ENCODE data around the gene HTT. TPM values are rescaled to one million over a fixed set of nuclear protein-coding genes. Genes with fewer than 3 reads are reported as not detected.
A peak's percentile ranks its signal among the peaks of the same experiment; 100 is the strongest.

The HTT gene
- total and polyA plus RNA-seq, 3 experiments from 2014 or later, result 5.1 to 58.6 (median 54.7) TPM

DNA sequence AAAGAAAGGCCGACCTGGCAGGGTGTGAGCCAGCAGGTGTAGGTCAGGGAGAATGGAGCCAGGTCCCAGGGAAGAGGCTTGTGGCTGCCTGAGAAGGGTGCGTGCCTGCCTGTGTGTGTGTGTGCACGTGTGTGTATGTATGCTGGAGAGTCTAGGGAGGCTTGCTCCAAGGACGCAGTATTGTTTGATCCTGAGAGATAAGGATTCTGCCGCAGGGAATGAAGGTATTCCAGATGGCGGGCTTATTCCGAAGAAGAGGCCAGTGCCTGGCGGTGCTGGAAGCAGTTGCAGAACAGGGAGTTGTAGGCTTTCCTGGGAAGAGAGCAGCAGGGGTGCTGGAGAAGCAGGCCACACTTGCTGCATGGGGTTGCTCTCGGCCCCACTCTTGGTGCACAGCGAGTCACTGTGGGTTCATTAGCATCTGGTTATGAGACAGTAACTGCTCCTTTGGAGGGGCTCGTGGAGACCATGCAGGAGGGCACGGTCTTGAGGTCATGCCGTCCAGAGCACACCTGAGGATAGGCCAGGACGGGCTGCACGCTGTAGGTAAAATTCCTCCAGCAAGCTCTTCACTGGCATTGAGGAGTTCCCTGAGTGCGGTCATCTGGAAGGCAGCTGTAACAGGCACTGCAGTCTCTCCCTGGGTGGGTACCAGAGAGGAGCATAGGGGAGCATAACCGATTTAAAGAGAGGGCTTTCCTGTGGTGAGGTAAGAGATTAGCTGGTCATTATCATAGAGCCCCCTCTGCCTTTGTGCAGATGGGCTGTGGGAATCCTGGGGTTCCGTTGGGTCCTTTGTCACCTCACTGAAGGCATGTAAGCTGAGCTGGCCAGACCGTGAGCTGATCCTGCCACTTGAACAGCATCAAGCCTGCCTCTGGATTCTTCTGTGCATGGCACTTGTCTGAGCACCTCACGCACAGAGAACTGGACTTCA is 144.6 kb downstream of the HTT start:
- peak in 1 of 5 donors; percentile 32 for DNase-seq
- ChIA-PET POLR2A (no interaction called here), CTCF (interaction anchor here (1.0 to 1.6 kb wide), 2 partner anchors 8 to 26 kb away, joined by 3 to 5 read pairs; no protein-coding TSS in a partner anchor)
- Histone ChIP-seq H3K9me3 (ENCODE audit: low read length) (no peaks in the 10 kb centered on the region), H3K4me1 (ENCODE audit: insufficient read depth, low read length) (no peaks in the 10 kb centered on the region), H3K36me3 (ENCODE audit: insufficient read depth, low read length) (peaks cover 65% of the 10 kb centered on the region), H3K27me3 (ENCODE audit: insufficient read depth, low read length, poor library complexity, severe bottlenecking) (no peaks in the 10 kb centered on the region), H3K4me3 (ENCODE audit: low read length) (no peak overlapping the region), H3K27ac (ENCODE audit: low read depth, low read length) (no peak overlapping the region)
- H3K27me3 Mint-ChIP-seq, result peaks cover 0 to 4% of the 10 kb centered on the region in 2 donors
- no peaks in the 10 kb centered on the region for H3K9me3 Mint-ChIP-seq
- H3K4me3 Mint-ChIP-seq, result no peak overlapping the region
- H3K36me3 Mint-ChIP-seq, result peaks cover 5 to 95% (median 37%) of the 10 kb centered on the region in 3 donors
- peaks cover 9 to 14% (median 9%) of the 10 kb centered on the region in 3 donors for H3K4me1 Mint-ChIP-seq
- H3K27ac Mint-ChIP-seq, result peak overlapping the region in 3 of 8 donors; percentile 33 to 92 (median 77)

DNA sequence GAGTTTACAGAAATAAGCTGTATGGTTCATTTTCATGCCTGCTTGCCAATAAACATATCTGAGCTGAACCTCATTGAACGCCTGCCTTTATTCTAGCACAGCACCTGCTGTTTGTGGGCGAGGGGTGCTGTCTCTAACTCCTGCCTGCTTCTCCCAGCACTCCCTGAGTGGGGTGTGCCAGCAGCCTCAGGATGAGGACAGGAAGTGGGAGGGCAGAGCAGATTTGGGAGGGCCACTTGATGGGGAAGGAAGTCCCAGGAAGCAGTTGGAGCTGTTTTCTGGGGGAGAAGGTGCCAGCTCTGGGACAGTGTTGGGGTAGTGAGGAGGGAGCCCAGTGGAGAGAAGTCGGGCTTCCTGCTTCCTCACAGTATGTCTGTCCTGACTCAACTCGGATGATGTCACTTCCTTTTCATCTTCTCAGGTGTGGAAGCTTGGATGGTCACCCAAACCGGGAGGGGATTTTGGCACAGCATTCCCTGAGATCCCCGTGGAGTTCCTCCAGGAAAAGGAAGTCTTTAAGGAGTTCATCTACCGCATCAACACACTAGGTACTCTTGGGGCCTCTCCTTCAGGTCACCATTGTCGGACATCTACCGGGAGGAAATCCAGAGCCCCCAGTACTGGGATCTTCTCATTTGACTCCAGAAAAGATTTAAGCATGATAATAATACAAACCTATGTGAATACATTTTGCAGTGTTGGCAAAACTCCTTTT is 145.4 kb downstream of the HTT start:
- Mint-ChIP-seq H3K4me3 (peak overlapping the region in 2 of 7 donors; percentile 16 to 51), H3K27ac (peak overlapping the region in 2 of 8 donors; percentile 33 to 91), H3K36me3 (peaks cover 5 to 95% (median 36%) of the 10 kb centered on the region in 3 donors), H3K4me1 (peaks cover 9 to 14% (median 9%) of the 10 kb centered on the region in 3 donors), H3K27me3 (peaks cover 0 to 4% of the 10 kb centered on the region in 2 donors), H3K9me3 (no peaks in the 10 kb centered on the region)
- no peaks in the 10 kb centered on the region for H3K27me3 ChIP-seq (ENCODE audit: insufficient read depth, low read length, poor library complexity, severe bottlenecking)
- ChIA-PET CTCF (interaction anchor here (1.0 kb wide), 1 partner anchor 9 kb away, joined by 3 read pairs; no protein-coding TSS in a partner anchor), POLR2A (no interaction called here)
- peak in 1 of 5 donors; percentile 16 for DNase-seq
- no peaks in the 10 kb centered on the region for H3K9me3 ChIP-seq (ENCODE audit: low read length)
- no peak overlapping the region for H3K4me3 ChIP-seq (ENCODE audit: low read length)
- H3K27ac ChIP-seq (ENCODE audit: low read depth, low read length), result no peak overlapping the region
- H3K36me3 ChIP-seq (ENCODE audit: insufficient read depth, low read length), result peaks cover 68% of the 10 kb centered on the region
- no peaks in the 10 kb centered on the region for H3K4me1 ChIP-seq (ENCODE audit: insufficient read depth, low read length)

DNA sequence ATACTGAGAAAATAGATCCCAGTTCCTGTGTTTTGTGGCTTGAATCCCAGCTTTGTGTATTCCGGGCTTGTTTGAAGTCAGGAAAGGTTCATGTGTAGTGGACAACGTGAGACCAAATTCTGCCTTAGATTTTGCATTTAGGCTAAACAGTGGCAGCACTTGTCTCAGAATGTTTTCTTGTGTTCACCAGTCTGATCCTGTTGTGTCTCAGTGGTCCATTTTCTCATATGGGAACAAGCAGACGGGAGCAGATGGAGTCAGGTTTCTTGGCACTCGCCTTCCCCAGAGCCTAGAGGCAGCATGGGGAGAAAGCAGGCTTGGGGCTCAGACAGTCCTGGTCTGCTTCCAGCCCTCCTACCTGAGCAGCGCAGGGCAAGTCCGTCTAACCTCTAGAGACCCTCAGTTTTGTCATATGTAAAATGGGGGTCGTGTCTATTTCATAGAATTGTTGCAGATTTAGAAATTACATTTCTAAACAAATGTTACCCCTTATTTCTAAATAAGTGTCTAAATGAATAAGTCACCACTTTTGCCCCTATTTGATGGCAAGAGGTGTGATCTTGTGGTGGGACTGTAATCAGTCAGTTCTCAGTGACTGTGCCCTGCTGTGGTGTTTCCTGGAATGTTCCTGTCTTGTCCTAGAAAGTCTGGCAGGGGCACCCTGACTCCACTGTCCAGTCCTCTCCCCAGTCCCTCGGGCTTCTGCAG is 146.1 kb downstream of the HTT start:
- no peaks in the 10 kb centered on the region for H3K27me3 ChIP-seq (ENCODE audit: insufficient read depth, low read length, poor library complexity, severe bottlenecking)
- no peak overlapping the region for H3K4me3 ChIP-seq (ENCODE audit: low read length)
- CTCF ChIA-PET, result no interaction called here
- Mint-ChIP-seq H3K4me1 (peaks cover 9 to 14% (median 9%) of the 10 kb centered on the region in 3 donors), H3K27me3 (peaks cover 0 to 4% of the 10 kb centered on the region in 2 donors), H3K9me3 (no peaks in the 10 kb centered on the region), H3K4me3 (no peak overlapping the region), H3K27ac (peak overlapping the region in 2 of 8 donors; percentile 44 to 81), H3K36me3 (peaks cover 5 to 94% (median 37%) of the 10 kb centered on the region in 3 donors)
- POLR2A ChIA-PET, result no interaction called here
- no peaks in the 10 kb centered on the region for H3K4me1 ChIP-seq (ENCODE audit: insufficient read depth, low read length)
- DNase-seq, result peak in 1 of 5 donors; percentile 33
- H3K36me3 ChIP-seq (ENCODE audit: insufficient read depth, low read length), result peaks cover 63% of the 10 kb centered on the region
- H3K9me3 ChIP-seq (ENCODE audit: low read length), result no peaks in the 10 kb centered on the region
- no peak overlapping the region for H3K27ac ChIP-seq (ENCODE audit: low read depth, low read length)

DNA sequence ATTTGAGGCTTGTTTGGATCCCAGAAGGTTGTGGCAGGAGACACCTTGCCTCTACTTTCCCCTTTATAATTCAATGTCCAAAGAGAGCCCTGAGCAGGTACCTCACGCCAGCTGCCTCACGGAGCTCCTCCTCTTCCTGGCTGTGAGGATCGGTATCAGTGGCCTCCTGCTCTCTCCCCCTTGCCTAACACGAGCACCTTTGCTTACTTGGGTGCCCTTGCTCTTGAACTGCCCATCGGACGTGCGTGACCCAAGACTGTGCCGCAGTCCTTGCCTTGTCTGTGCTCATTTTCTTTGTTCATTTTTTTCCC is 146.7 kb downstream of the HTT start:
- H3K9me3 ChIP-seq (ENCODE audit: low read length), result no peaks in the 10 kb centered on the region
- H3K27me3 ChIP-seq (ENCODE audit: insufficient read depth, low read length, poor library complexity, severe bottlenecking), result no peaks in the 10 kb centered on the region
- H3K4me3 Mint-ChIP-seq, result no peak overlapping the region
- no peak overlapping the region for H3K4me3 ChIP-seq (ENCODE audit: low read length)
- CTCF ChIA-PET, result no interaction called here
- peaks cover 5 to 93% (median 37%) of the 10 kb centered on the region in 3 donors for H3K36me3 Mint-ChIP-seq
- peaks cover 9 to 14% (median 9%) of the 10 kb centered on the region in 3 donors for H3K4me1 Mint-ChIP-seq
- no peaks in the 10 kb centered on the region for H3K4me1 ChIP-seq (ENCODE audit: insufficient read depth, low read length)
- POLR2A ChIA-PET, result no interaction called here
- H3K27ac ChIP-seq (ENCODE audit: low read depth, low read length), result no peak overlapping the region
- no peaks in the 10 kb centered on the region for H3K27me3 Mint-ChIP-seq
- H3K27ac Mint-ChIP-seq, result peak overlapping the region in 3 of 8 donors; percentile 7 to 81 (median 44)
- H3K36me3 ChIP-seq (ENCODE audit: insufficient read depth, low read length), result peaks cover 58% of the 10 kb centered on the region
- DNase-seq, result no peak
- no peaks in the 10 kb centered on the region for H3K9me3 Mint-ChIP-seq

DNA sequence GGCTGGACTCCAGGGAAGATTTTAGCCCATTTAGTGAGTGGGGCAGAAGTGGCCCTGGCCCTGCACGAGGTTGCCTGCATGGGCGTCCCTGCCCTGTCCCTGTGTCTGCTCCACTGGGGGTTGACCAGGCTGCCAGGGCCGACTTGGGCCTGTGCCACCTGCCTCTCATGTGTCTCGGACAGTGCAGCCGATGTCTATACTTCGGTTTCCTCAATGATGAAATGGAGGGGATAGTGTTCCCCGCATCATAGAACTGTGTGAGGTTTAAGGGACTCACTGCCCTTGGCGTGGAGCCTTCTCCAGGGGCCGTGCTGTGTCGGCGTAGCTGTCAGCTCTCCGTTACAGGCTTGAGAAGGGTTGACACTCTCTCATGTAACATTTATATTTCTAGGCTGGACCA is 147.5 kb downstream of the HTT start:
- POLR2A ChIA-PET, result interaction anchor here (0.6 kb wide), 1 partner anchor 12 kb away, joined by 7 read pairs; no protein-coding TSS in a partner anchor
- no peak overlapping the region for H3K4me3 Mint-ChIP-seq

DNA sequence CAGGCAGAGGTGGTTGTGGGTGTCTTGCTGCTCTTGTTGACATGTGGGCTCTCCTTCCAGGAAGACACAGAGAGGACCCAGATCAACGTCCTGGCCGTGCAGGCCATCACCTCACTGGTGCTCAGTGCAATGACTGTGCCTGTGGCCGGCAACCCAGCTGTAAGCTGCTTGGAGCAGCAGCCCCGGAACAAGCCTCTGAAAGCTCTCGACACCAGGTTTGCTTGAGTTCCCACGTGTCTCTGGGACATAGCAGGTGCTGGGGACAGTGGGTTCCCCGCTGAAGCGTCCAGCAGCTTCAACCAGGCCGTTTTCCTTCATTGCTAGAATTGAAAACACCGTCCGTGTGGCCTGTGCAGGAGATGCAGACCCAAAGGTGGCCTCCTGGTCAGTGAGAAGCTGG is 148.9 kb downstream of the HTT start:
- Mint-ChIP-seq H3K4me3 (no peak overlapping the region), H3K27ac (no peak overlapping the region), H3K36me3 (peaks cover 5 to 90% (median 33%) of the 10 kb centered on the region in 3 donors), H3K9me3 (no peaks in the 10 kb centered on the region), H3K4me1 (peaks cover 9 to 14% (median 9%) of the 10 kb centered on the region in 3 donors), H3K27me3 (no peaks in the 10 kb centered on the region)
- H3K4me1 ChIP-seq (ENCODE audit: insufficient read depth, low read length), result no peaks in the 10 kb centered on the region
- peak in 1 of 5 donors; percentile 7 for DNase-seq
- no peaks in the 10 kb centered on the region for H3K27me3 ChIP-seq (ENCODE audit: insufficient read depth, low read length, poor library complexity, severe bottlenecking)
- H3K36me3 ChIP-seq (ENCODE audit: insufficient read depth, low read length), result peaks cover 50% of the 10 kb centered on the region
- H3K4me3 ChIP-seq (ENCODE audit: low read length), result no peak overlapping the region
- ChIA-PET CTCF (no interaction called here), POLR2A (no interaction called here)
- H3K27ac ChIP-seq (ENCODE audit: low read depth, low read length), result no peak overlapping the region
- H3K9me3 ChIP-seq (ENCODE audit: low read length), result no peaks in the 10 kb centered on the region

More for the DNA sequence above, 147.5 kb downstream of the HTT start:
- H3K4me3 ChIP-seq (ENCODE audit: low read length), result no peak overlapping the region
- H3K4me1 ChIP-seq (ENCODE audit: insufficient read depth, low read length), result no peaks in the 10 kb centered on the region
- DNase-seq, result peak in 1 of 5 donors; percentile 17
- no peaks in the 10 kb centered on the region for H3K27me3 Mint-ChIP-seq
- no peak overlapping the region for H3K27ac ChIP-seq (ENCODE audit: low read depth, low read length)
- peaks cover 9 to 14% (median 9%) of the 10 kb centered on the region in 3 donors for H3K4me1 Mint-ChIP-seq
- no peaks in the 10 kb centered on the region for H3K9me3 Mint-ChIP-seq
- peaks cover 5 to 96% (median 35%) of the 10 kb centered on the region in 3 donors for H3K36me3 Mint-ChIP-seq
- CTCF ChIA-PET, result no interaction called here
- H3K9me3 ChIP-seq (ENCODE audit: low read length), result no peaks in the 10 kb centered on the region
- peaks cover 58% of the 10 kb centered on the region for H3K36me3 ChIP-seq (ENCODE audit: insufficient read depth, low read length)
- no peaks in the 10 kb centered on the region for H3K27me3 ChIP-seq (ENCODE audit: insufficient read depth, low read length, poor library complexity, severe bottlenecking)
- peak overlapping the region in 1 of 8 donors; percentile 7 for H3K27ac Mint-ChIP-seq

DNA sequence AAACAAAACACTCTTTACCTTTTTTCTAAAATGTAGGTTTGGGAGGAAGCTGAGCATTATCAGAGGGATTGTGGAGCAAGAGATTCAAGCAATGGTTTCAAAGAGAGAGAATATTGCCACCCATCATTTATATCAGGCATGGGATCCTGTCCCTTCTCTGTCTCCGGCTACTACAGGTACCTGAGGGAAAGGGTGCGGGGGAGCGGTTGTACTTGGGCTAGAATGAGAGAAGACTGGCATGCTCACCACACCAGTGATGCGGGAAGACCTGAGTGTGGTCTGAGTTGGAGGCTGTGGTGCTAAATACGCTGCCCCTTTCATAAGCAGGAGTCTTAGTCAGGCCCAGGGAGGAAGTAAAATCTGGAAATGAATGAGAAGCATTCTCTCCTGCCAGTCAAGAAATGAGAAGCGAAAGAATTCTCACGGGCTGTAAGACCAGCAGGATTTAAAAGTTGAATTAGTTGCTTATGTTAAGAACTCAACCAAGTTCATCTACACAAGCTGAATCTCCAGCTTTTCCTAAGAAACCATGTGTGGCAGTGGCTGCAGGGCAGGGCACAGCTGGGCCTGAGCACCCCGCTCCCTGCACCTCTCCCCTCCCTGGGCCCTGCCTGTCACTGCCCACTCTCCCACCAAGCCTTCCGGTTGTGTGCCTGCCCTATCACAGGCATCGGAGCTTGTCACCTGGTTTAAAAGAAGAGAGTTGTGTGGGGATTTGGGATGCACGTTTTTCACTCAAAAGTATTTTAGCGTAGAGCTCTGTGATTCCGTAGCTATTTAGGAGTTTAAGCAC is 149.7 kb downstream of the HTT start:
- POLR2A ChIA-PET, result no interaction called here
- peak overlapping the region in 3 of 8 donors; percentile 23 to 61 (median 38) for H3K27ac Mint-ChIP-seq

More for the DNA sequence above, 149.7 kb downstream of the HTT start:
- no peaks in the 10 kb centered on the region for H3K4me1 ChIP-seq (ENCODE audit: insufficient read depth, low read length)
- Mint-ChIP-seq H3K4me1 (peaks cover 7 to 14% (median 9%) of the 10 kb centered on the region in 3 donors), H3K4me3 (no peak overlapping the region), H3K9me3 (no peaks in the 10 kb centered on the region), H3K36me3 (peaks cover 4 to 90% (median 29%) of the 10 kb centered on the region in 3 donors), H3K27me3 (peaks cover 0 to under 1% of the 10 kb centered on the region in 2 donors)
- peak in 1 of 5 donors; percentile 1 for DNase-seq
- H3K4me3 ChIP-seq (ENCODE audit: low read length), result no peak overlapping the region
- H3K9me3 ChIP-seq (ENCODE audit: low read length), result no peaks in the 10 kb centered on the region
- H3K27ac ChIP-seq (ENCODE audit: low read depth, low read length), result no peak overlapping the region
- peaks cover 55% of the 10 kb centered on the region for H3K36me3 ChIP-seq (ENCODE audit: insufficient read depth, low read length)
- H3K27me3 ChIP-seq (ENCODE audit: insufficient read depth, low read length, poor library complexity, severe bottlenecking), result no peaks in the 10 kb centered on the region
- CTCF ChIA-PET, result interaction anchor here (0.8 to 1.3 kb wide), 3 partner anchors 12 to 31 kb away, joined by 3 read pairs; no protein-coding TSS in a partner anchor

Data from CD8-positive, alpha-beta memory T cell (primary cell).